HCEC 1CT (cell line): ENCODE data around the gene NDP.

Experiments
- DNase-seq: peaks from one replicate; pipeline ENCODE4 v3.0.0-alpha.2; 2017

The NDP gene

GRCh38 chrX:43973249-43974099, at the start of gene NDP:
Gene NDP (minus strand): TSS chrX:43973390. CDS start chrX:43958645, 14,745 bp downstream.
- peak; percentile 5 for DNase-seq

DNA sequence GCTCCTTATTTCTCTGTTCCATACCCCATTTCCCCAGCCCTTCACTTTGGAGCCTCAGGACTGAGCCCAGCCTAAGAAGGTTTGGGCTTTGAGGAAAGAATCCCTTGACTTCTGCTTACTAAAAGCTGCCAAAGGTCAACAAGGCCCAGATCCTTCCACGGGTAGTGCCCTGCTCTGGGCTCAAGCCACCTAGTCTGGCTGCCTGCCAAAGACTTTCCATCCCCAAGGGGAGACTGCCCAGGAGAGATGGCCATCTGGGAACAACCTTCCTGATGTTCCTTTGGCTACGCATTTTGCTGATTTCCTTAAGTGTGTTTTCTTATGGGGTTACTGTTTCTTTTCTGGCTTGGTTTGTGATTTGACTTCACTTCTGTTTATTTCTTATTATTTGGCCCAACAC, 49.8 kb upstream of the NDP start:
- DNase-seq, result no peak

DNA sequence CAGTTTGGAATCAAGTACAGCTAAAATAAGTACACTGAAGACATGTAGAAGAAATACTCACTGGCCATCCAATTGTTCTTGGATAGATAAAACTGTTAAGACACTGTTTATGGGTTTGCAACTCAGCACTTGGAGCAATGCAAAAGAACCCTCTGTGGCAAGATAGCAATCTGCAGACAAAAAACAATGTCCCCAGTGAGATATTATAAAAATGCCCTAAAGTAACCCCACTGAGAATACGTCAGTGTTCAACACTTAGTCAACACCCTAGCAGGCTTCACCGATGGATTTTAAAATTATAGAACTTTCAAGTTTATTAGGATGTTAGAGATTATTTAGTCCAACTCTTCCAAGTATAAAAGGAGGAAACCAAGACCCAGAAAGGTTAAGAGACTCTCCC, 47.5 kb upstream of the NDP start:
- no peak for DNase-seq

DNA sequence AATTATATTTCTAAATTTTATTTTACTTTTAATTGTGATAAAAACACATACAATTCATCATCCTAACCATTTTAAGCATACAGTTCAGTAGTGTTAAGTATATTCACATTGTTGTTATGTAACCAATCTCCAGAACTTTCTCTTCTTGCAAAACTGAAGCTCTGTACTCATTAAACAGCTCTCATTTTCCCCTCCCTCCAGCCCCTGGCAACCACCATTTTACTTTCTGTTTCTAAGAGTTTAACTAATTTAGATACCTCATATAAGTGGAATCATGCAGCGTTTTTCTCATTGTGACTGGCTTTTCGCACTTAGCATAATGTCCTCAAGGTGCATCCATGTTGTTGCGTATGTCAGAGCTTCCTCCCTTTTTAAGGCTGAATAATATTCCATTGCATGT, 46.7 kb upstream of the NDP start:
- DNase-seq, result no peak

DNA sequence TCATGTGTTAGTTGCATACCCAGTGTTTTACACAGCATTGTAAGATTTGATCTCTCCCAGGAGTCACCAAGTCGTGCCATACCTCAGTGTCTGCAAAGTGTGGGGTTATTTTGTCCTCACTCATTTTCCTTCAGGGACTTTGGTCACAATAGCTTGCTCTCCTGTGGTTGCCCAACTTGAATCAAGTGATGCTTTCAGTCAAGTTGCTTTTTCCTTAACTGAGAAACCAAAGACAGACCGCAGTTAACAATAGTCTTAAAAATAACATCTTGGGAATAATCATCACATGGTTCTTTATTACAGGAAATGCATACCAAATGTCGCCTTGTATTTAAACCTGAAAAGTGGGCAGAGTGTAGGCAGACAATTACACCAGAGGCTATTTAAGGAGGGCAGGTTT, 44.5 kb upstream of the NDP start:
- DNase-seq, result no peak

DNA sequence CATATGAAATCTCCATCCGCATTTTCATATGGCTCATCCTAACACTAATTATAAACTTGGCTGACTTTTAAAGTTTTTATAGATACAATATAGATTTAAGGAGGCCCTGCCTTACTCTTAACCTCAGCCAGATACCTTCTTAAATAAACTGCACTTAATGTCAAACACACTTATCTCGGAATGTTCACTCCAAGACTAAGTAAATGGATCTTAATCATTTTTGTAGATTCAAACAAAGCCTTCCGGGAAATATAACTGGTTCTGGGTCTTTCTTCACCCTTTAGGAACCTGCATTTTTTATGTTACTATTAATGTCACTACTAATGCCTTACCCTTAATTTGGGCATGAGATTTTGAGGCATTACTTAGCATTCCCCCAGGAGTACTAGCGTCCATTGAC, 43.7 kb upstream of the NDP start:
- DNase-seq, result no peak

GRCh38 chrX:44012484-44013096, 39.4 kb upstream of the NDP start:
- peak; percentile 78 for DNase-seq

DNA sequence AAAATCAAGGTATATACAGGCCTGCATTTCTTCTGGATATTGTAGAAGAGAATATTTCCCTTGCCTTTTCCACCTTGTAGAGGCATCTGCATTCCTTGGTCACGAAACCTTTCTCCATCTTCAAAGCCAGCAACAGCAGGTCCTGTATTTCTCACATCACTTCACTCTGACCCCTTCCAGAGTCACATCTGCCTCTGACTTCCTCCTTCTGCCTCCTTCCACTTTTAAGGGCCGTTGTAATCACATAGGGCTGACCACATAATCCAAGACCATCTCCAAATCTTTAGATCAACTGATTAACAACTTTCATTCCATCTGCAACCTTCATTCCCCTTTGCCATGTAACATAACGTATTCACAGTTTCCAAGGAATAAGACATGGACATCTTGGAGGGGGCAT, 38.3 kb upstream of the NDP start:
- DNase-seq, result no peak

DNA sequence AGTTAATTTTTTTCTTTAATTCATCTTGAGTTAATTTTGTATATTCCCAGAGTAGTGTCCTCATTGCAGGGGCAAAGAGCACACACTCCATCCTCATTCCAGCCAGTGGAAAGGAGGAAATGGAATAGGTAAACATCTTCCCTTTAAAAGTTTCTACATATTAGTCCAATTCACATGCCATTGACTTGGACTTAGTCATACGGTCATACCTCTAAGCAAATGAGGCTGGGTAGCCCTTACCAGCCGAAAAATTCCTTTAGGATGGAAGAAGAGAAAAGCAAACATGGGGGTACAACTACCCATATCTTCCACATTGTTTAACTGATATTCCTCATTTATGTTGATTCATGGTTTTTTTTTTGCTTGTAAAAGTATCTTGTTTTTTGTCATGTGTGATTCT, 37.4 kb upstream of the NDP start:
- no peak for DNase-seq

GRCh38 chrX:44006081-44006480, 32.9 kb upstream of the NDP start:
- no peak for DNase-seq

GRCh38 chrX:44003975-44004374, 30.8 kb upstream of the NDP start:
- DNase-seq, result no peak

DNA sequence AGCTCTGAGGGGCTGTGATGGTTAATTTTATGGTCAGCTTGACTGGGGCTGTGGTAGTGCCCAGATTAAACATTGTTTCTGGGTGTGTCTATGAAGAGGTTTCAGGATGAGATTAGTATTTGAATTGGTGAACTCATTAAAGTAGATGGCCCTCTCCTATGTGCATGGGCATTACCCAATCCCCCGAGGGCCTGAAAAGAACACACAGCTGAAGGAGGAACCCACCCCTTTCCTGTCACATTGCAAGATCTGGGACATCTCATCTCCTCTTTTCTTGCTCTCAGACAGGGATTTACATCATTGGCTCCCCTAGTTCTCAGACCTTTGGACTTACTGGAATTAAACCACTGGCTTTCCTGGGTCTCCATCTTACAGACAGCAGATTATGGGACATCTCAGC, 29.4 kb upstream of the NDP start:
- no peak for DNase-seq

DNA sequence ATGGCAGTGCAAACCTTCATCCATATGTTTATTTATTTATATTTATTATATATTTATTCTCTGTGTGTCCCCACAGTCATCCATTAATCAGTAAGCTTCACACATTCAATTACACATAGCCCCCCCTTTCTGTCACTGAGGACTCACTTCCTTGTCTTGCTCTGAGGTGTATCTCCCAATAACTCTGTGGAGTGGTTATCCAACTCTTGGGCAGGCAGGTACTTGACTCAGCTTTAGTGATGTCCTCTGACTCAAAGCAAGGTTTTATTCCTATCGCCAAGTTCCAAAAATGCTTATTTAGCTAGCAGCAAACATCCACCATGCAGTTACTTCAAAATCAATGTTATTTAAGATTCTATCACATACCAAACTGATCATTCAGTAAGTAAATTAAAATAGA, 25.2 kb upstream of the NDP start:
- no peak for DNase-seq

DNA sequence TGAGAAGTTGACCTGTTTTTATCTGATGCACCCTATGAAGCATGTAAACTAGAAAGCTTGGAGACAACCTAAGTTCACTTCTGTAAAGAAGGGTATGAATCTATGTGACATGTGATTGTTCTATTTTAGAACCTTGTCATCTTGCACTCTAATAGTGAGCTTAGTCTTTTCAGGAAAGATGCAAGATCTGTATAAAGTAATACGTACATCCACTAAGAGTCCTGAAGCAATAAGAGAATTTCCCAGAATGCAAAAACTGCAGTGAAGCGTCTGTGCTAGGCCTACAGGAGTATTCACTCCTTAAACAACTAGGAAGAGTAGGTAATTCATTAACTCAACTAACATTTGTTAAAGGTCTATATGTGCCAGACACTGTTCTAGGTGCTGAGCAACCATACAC, 23.3 kb upstream of the NDP start:
- no peak for DNase-seq

DNA sequence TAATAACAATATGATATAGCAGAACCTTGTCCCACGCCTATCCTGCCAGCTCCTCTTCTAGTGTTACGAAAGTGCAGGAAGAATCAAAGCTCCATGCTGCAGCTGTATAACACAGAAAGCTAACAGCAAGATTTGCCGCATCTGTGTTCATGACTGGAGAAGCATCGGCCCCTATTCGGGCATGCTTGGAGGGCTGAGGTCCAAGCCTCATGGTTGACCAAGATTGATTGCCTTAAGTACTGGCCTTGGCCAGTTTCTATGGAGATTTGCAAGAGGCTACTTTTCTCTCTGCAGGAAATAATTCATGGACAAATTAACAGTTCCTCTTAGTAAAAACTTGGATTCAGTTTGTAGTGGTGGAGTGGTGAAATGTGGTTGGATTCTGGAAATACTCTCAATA, 12.9 kb upstream of the NDP start:
- no peak for DNase-seq

GRCh38 chrX:43985511-43985910, 12.3 kb upstream of the NDP start:
- no peak for DNase-seq

GRCh38 chrX:43978226-43978625, 5.0 kb upstream of the NDP start:
- no peak for DNase-seq

DNA sequence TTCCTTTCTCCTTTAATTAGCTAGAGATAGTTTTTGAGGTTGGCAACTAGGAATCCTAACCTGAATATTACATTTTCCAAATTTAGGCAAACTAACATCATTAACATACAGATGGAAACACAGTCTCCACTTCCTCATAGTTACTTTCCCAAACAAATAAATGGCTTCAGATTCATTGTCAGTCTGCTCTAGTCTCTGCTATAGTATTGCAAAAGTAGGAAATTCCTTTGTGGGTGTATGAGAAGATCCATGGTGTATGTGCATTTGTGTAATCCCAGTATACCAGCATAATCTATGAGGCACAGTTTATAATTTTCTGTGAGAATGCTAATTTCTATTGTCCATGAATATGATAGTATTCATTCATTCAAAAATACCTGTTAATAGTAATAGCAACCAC, 3.0 kb upstream of the NDP start:
- no peak for DNase-seq

- no peak for DNase-seq
Measured at GRCh38 chrX:43975796-43976195, 2.6 kb upstream of the NDP start.

DNA sequence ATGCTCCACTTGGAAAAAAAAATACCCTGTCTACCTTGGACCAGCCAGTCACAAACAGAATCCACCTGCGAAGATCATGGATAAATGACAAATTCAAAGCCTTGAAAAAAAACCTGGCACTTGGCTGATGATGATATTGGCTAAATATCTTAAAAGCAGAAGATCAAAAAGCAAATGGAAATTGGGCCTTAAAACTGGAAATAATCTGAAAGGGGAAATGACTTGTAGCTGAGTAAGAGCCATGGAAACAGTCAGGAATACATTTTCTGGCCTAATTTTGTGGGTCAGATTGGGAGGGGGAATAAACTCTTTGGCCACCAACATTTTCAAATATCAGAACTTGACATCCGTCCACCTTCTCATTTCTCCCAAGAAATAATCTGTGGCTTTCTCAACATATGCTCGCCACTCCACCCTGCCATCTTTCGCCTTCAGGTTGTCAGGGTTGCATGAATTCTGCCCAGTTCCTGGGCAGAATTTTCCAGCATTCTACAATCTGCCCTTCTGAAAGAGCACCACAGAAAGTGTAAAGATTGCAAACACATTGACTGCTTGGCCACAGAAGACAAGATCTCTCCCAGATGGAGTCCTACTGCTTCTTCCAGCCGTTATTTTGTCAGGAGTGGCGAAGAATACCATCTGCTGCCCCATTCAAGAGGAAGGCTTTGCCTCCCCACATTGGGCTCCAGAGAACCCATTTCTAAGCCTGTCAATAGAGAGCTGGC, 1.7 kb upstream of the NDP start:
- DNase-seq, result no peak

- DNase-seq, result no peak
Measured at GRCh38 chrX:43974100-43974475, 898 bp upstream of the NDP start.

DNA sequence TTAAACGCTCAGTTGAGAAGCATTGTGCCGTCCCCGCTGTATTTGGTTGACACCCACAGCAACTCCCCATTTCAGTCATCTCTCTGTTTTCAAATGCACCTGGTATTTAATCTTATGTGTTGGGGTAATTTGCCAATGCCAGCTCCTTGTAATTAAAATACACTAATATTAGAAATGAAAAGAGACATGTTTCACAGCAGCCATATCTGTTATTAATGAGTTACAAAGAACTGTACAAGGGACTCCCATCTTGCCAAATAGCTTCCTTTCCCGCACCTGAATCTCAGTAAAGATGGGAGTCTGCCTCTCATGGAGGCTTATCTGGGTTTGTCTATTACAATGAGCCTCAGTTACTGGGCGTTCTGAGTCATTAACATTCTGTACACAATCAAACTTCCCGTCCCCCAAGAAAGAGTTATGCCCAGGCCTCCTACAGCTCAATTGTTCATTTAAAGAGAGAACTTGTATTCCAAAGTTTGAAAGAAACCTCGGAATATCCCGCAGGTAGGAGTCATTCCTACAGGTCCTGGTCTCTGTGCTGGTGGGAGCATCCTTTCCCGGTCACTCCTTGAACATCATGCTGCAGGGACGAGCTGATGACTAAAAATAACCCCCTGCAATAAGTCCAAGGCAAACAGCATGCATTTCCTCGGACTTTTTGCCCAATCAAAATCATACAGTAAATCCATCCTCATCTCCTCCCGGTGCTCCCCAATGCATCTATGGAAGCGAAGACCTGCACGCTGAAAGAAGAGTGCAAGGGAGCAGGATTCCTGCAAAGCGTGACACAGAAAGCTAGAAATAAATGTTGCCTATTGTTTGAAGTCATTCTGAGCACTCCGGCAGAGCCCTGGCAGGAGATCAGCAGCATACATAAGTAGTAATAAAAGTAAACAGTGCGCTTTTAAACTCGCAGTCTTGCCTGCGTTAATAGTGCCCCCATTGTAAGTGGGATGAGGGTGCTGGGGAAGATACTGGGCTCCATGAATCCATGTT, 926 bp downstream of the NDP start:
- peak; percentile 16 for DNase-seq

- DNase-seq, result peak; percentile 52
Measured at GRCh38 chrX:43970528-43970927, 2.7 kb downstream of the NDP start.
